Stimulated activated CD8-positive, alpha-beta memory T cell treated with anti-CD3 and anti-CD28 coated beads, Interleukin-12 subunit alpha, Interleukin-12 subunit beta, amount 100 ng/mL, for 1 hour (primary cell): ENCODE results near the gene HHLA2.

Experiments
- DNase-seq: peaks from one replicate; pipeline ENCODE4 v3.0.0-alpha.2; 2020; ENCODE audit warnings: low read depth

HHLA2 gene

GRCh38 chr3:108300103-108300849 is 3.9 kb downstream of the HHLA2 start:
- DNase-seq, result no peak

DNA sequence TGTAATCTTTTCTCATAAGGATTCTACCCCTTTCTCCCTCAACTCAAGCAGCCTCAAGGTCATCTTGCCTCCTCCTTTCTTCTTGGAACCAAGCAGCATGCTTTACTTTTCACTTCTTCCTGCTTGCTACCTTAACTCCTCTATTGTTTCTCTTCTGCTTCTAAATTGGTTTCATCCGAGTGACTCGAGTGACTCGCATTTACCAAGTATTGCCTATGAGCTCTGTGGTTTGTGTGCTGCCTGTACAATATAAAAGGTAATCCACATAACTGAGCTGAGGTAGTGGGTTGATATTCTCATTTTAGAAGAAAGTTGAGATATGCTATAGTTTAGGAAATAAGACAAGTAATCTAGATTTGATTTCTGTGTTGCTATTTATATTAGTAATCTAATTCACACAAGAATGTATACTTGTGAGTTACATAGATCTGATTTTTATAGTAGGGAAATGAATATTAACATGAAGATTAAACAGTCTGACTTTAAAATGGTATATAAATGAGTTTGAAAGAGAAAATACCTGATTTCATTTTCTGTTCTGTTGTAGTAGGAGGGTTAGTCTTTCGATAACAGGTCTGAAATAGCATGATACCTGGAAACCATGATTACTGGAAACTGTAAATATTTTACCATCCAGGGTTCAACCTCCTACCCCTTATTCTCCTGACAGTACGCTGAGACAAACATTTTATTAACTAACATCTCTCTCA is 5.5 kb downstream of the HHLA2 start:
- no peak for DNase-seq

- no peak for DNase-seq
Measured at GRCh38 chr3:108302570-108302969, 6.2 kb downstream of the HHLA2 start.

DNA sequence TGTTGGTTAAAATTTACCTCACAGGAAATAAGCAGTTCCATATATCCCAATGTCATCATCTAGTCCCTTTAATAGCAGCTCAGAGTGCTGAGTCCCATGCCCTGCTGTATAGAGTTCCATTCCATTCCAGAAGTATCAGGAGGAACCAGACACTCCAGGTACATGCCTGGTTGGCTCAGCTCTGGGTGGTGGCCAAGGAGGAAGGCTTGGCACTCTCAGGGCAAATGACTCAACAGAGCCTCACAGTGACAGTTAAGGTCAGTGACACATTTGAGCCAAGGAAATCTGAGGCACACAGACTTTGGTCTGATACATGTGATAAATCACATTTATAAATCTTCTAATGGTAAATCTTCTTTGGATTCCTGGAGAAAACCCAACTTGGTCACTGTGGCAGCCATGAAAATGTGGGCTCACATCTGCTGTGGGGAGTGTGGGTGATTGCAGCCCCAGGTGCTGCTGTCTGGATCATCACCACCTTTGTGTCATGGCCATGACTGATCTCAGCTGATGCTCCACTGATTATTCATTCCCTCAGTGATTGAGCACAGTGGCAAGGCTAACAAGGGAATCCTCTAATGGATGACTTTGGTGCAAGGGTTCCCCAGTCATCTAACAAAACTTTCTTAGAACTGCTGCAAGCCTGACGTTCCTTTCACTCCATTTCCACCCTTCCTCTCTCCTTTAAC is 9.3 kb downstream of the HHLA2 start:
- DNase-seq, result no peak

DNA sequence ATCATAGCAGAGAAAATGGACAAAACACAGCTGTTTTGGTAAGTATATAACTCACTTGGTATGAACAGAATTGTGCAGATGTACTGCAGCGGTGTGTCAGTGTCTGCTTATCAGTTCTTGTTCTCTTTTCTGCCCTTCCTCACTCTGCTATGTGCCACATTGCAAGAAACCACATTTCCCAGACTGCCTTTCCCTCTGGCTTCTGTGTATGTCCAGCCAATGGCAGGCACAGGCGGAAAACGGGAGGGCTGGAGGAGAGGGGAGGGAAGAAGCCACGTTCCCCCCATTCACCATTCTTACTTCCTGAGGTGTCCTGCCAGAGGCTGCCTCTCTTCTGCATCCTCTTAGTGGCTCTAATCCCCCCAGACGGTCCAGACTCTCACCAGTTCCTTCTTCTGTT is 15.4 kb downstream of the HHLA2 start:
- no peak for DNase-seq

- DNase-seq, result no peak
Measured at GRCh38 chr3:108312656-108313055, 16.3 kb downstream of the HHLA2 start.

- DNase-seq, result no peak
Measured at GRCh38 chr3:108315767-108316301, 19.5 kb downstream of the HHLA2 start.

DNA sequence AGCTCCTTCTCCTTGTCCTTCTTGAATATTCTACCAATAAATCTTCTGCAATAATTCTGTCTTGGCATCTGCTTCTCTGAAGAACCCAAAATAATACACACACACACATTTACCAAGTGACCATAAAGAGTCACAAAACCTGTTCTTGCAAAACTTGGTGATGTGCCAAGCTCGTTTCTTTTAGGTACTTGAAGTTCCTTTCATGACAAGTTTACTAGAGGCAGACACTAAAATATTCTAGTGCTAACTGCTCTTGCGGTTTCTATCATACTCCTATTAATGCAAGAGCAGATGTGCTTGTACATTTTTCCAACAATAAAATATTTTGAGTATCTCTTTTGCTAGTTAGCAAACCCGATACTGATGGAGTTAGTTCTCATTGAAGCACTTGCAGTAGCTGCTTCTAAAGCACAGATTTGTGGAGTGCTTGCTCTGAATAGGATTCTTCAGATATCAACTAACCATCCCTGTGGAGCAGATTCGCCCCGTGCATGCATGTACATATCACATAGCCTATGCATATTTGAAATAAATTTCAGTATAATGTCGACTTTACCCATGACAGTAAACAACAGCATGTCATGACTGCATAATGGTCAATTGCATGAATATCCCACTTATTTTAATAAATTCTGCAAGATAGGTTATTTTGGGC is 23.2 kb downstream of the HHLA2 start:
- no peak for DNase-seq

DNA sequence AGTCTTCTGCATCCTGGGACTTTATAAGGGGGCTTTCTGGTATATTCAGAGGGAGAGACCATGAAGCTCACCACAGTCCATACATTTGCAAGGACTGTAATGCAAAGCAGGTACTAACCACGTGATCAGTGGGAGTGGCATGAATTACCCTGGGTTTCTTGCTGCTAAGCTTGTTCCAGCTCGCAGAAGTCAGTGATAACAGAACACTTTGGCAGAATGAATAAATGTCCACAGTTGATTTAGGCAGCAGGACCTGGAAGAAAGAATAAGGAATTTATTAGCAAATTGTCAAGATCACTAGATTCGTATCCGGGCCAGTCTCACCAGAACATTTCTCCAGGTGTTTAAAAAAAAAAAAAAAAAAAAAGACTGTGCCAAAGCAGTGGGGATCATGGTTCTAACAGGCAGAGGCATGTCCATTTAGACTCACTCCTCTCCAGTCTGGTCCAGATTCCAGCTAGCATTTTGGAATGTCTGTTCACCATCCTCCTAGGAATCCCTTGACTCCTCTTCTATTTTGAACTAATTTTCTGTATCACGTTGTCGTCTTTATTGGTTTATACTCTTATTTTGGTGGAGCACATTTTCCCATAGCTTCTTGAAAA is 24.5 kb downstream of the HHLA2 start:
- no peak for DNase-seq

GRCh38 chr3:108322352-108322751 is 26.0 kb downstream of the HHLA2 start:
- DNase-seq, result no peak

- no peak for DNase-seq
Measured at GRCh38 chr3:108324177-108324576, 27.8 kb downstream of the HHLA2 start.

DNA sequence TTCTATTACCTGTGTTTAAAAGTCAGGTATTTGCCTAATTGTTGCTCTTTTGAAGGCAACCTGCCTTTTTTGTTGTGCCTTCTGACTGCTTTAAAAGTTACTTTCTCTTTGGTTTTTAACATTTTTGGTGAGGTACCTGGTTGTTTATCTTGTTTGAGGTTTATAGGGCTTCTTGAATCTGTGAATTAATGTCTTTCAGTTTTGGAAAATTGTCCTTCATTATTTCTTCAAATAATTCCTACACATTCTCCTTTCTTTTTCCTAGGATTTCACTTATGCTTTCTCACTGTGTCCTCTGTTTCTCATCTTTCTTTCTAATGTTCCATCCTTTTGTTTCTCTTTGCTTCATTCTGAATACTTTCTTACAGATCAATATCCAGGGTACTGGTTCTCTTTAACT is 30.8 kb downstream of the HHLA2 start:
- DNase-seq, result no peak

- DNase-seq, result no peak
Measured at GRCh38 chr3:108328821-108329486, 32.6 kb downstream of the HHLA2 start.

DNA sequence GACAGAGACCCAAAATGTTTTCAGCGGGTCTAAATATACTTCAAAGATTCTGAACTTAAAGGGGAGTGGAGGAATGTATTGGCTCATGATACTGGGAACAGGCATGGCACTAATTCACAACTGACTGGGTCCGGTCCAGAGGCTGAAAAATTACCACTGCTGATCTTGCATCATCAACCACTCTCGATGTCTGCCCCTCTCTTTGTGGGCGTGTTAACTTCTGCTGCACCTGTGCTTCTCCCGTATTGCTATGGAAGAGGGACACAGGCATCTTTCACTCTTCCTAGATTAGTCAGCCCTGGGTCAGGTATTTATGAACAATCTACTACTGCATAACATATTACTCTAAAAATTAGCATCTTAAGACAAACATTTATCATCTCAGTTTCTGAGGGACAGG is 33.2 kb downstream of the HHLA2 start:
- no peak for DNase-seq

GRCh38 chr3:108329947-108330346 is 33.6 kb downstream of the HHLA2 start:
- DNase-seq, result no peak

- DNase-seq, result no peak
Measured at GRCh38 chr3:108331792-108332191, 35.4 kb downstream of the HHLA2 start.

DNA sequence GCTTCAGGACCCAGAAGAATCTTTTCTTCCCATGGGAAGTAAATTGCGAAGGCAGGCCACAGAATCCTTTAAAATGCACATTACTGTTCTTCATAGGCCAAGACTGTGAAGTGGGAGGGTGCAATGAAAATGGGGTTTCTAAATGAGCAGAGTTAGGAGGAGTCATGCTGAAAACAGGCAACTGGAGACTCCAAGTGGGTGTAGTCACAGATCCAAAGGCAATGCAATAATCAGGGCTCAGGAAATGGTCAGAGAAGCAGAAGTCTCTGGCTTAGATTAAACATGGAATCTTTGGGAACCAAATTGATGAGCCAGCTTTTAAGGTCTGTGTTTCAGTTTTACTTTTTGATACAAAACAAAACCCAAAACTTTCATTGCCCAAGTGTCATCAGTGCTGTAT is 37.6 kb downstream of the HHLA2 start:
- no peak for DNase-seq

GRCh38 chr3:108334701-108335100 is 38.4 kb downstream of the HHLA2 start:
- DNase-seq, result no peak

DNA sequence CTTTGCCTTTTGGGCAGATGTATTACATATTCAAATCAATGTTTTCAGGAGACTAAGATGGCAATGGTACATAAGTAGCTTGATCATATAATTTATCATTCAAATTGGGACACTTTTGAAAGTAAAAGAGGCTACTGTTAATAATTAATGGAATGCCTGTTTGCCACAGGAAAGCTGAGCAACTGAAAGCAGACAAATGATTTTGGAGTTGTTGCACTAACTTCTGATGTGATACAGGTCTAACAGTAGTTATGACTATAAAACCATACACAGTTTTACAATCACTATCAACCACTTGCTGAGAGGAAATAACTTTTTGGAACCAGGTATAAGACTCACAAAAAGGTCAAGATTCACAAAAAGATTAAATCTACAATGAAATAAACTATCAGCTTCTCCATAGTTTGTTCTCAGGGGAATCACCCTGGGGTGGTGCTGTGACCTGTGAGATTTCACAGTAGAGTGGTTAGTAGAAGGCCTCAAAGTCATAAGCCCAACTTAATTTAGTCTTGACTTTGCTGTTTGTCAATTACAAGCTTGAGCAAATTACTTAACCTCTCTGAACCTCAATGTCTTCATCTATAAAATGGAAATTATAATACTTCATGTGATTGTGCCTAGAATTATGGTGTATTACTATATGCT is 42.7 kb downstream of the HHLA2 start:
- DNase-seq, result no peak

GRCh38 chr3:108341911-108342310 is 45.6 kb downstream of the HHLA2 start:
- DNase-seq, result no peak
